ENCODE measurements around the gene ICAM1. TPM values are rescaled to one million over a fixed set of nuclear protein-coding genes. Genes with fewer than 3 reads are reported as not detected.
A peak's percentile ranks its signal among the peaks of the same experiment; 100 is the strongest.

ICAM1 gene
- total and polyA plus RNA-seq, 9 donors, result 12.1 to 116 (median 18.7) TPM

DNA sequence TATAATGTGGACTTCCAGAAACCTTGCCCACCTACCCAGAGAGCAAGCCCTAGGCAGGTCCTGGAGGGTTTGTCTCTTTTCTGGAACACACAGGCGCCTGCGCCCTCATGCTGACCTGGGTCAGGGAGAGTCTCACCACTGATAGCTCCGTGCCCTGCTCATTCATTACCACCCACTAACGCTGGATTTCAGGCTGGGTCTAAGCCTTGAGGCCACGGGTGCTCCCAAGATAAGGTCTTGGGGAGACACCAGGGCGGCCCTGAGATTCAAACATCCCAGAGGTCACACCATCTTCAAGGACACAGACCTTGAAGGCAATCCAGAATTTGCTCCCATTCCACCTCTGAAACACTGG is 44.9 kb upstream of the ICAM1 start:
- Histone ChIP-seq H3K4me1 (ENCODE audit: insufficient read depth) (peaks cover 10% of the 10 kb centered on the region), H3K4me3 (no peak overlapping the region), H3K36me3 (no peaks in the 10 kb centered on the region), H3K27ac (peak overlapping the region; percentile 69 to 81), H3K9me3 (no peaks in the 10 kb centered on the region), H3K27me3 (no peaks in the 10 kb centered on the region)
- TF ChIP-seq, protein P1, sequence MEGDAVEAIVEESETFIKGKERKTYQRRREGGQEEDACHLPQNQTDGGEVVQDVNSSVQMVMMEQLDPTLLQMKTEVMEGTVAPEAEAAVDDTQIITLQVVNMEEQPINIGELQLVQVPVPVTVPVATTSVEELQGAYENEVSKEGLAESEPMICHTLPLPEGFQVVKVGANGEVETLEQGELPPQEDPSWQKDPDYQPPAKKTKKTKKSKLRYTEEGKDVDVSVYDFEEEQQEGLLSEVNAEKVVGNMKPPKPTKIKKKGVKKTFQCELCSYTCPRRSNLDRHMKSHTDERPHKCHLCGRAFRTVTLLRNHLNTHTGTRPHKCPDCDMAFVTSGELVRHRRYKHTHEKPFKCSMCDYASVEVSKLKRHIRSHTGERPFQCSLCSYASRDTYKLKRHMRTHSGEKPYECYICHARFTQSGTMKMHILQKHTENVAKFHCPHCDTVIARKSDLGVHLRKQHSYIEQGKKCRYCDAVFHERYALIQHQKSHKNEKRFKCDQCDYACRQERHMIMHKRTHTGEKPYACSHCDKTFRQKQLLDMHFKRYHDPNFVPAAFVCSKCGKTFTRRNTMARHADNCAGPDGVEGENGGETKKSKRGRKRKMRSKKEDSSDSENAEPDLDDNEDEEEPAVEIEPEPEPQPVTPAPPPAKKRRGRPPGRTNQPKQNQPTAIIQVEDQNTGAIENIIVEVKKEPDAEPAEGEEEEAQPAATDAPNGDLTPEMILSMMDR (IDR thresholded peaks at IDR 0.05), result no peak
- TF ChIP-seq EP300 (IDR thresholded peaks at IDR 0.05) (no peak), POLR2A (IDR thresholded peaks at IDR 0.05) (no peak)
- peak in 4 of 5 donors; percentile 55 to 82 (median 62) for DNase-seq
- intact Hi-C loops (cut with DNase I), result loop anchor here in 1 of 4 donors (10.0 kb wide), 1 partner anchor 111 kb away; the partner anchor contains the start of genes EIF3G and P2RY11
- 10 to 26% (median 20%) methylated on average over 6 of the region's 6 CpGs for WGBS, 3 donors

DNA sequence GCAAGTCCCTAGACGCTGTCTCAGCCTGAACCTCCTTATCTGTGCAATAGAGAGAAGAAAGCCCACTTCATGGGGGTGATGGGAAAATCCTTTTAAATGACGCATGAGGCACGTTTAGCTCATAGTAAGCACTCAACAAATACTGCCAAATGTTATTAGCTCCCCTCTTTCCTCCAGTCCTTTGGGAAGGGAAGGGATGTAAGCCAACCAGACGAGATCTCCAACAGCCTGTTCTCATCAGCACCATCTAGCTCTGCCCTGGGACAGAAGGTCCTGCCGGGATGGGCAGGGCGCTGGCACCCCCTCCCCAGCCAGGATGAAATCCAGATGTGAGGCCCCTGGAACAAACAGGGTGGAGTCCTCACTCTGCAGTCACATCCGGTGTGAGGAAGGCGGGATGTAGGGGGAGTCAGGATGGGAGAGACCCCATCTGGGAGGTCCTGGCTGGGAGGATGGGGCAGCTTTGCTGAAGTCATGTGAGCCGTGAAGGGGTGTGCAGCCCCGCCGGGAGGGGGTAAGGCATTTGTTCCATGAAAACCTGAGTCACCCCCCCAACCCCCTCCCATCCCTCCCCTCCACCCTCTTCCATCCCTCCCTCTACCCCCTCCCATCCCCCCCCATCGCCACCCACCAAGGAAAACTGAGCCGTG is 44.4 kb upstream of the ICAM1 start:
- peak overlapping the region; percentile 15 for H3K4me3 ChIP-seq
- intact Hi-C loops (cut with DNase I), result loop anchor here in 1 of 4 donors (10.0 kb wide), 1 partner anchor 112 kb away; the partner anchor contains the start of genes EIF3G and P2RY11
- 7 to 10% (median 10%) methylated on average over 13 of the region's 13 CpGs for WGBS, 3 donors
- TF ChIP-seq EP300 (IDR thresholded peaks at IDR 0.05) (peak; percentile 77), POLR2A (IDR thresholded peaks at IDR 0.05) (no peak)
- TF ChIP-seq, protein P1 (IDR thresholded peaks at IDR 0.05), result no peak
- DNase-seq, result peak; percentile 82 to 93 (median 92)
- no peaks in the 10 kb centered on the region for H3K9me3 ChIP-seq
- no peaks in the 10 kb centered on the region for H3K36me3 ChIP-seq
- H3K27ac ChIP-seq, result peak overlapping the region; percentile 69 to 81
- H3K4me1 ChIP-seq (ENCODE audit: insufficient read depth), result peaks cover 10% of the 10 kb centered on the region
- no peaks in the 10 kb centered on the region for H3K27me3 ChIP-seq

DNA sequence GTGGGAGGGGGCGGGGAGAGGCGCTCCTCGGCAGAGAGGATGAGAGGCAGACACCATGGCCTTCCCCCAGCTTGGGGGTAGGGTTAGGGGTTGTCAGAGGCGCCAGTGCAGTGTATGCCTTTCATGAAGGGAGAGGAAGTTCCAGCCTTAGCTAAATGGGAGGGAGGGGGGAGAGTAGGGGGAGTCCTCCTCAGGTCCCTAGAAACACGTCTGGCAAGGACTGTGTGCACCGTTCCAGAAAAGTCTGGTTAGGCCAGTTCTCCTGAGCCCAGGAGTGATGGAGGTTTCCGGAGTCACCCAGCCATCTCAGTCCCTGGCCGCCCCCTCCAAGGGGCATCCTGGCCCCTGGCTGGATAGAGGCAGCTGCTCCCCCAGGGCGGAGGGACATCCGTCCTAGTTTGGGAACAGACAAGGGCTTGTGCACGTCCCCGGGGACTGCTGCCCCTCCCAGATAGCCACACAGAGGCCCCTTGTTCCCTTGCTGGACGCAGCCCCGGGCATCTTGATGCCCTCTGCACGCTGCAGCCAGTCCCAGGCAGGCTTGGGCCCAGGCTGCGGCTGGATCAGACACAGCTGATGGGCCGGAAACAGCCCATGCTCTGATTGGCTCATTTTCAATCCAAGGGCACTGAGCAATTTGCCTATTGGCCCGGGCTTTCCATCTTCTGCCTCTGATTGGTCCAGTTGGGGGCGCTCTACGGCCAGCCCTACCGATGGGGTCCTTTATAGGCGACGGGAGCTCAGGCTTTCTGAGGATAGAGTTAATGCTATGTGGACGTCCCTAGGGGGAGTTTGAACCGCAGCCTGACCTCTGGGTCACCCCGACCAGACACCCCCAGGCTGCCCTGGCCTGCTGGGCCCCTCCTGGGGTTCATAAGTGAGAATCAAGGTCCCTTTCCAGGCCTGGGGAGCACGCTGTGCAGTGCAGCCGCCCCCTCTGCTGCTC is 43.6 kb upstream of the ICAM1 start:
- H3K27ac ChIP-seq, result peak overlapping the region; percentile 69 to 81
- TF ChIP-seq, protein P1 (IDR thresholded peaks at IDR 0.05), result no peak
- TF ChIP-seq POLR2A (IDR thresholded peaks at IDR 0.05), result no peak
- no peak for TF ChIP-seq EP300 (IDR thresholded peaks at IDR 0.05)
- intact Hi-C loops (cut with DNase I), result loop anchor here in 1 of 4 donors (10.0 kb wide), 1 partner anchor 112 kb away; the partner anchor contains the start of genes EIF3G and P2RY11
- no peaks in the 10 kb centered on the region for H3K9me3 ChIP-seq
- H3K4me3 ChIP-seq, result peak overlapping the region; percentile 15
- WGBS, 3 donors, result 47 to 56% (median 50%) methylated on average over 26 to 28 of the region's 28 CpGs
- H3K4me1 ChIP-seq (ENCODE audit: insufficient read depth), result peaks cover 10% of the 10 kb centered on the region
- no peaks in the 10 kb centered on the region for H3K27me3 ChIP-seq
- peak in 4 of 5 donors; percentile 42 to 68 (median 51) for DNase-seq
- H3K36me3 ChIP-seq, result no peaks in the 10 kb centered on the region

DNA sequence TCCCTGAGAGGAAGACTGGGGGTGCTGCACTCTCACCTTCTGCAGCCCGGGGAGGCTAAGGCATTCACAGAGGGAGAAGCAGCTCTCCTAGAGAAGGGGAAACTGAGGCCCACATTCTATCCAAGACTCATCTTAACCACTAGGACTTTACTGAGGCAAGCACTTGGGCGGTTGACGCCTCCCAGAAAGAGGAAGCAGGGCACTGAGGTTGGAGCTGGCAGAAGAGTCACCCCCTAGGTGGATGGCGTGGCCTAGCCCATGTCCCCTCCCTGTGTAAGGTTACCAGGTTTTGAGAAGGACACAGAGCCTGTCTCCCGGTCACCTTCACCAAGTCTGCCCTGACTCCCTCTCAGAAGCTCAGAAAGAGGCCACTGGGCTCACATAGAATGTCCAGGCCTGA is 42.5 kb upstream of the ICAM1 start:
- intact Hi-C loops (cut with DNase I), result loop anchor here in 1 of 4 donors (10.0 kb wide), 1 partner anchor 114 kb away; the partner anchor contains the start of genes EIF3G and P2RY11
- H3K9me3 ChIP-seq, result no peaks in the 10 kb centered on the region
- H3K36me3 ChIP-seq, result no peaks in the 10 kb centered on the region
- peaks cover 10% of the 10 kb centered on the region for H3K4me1 ChIP-seq (ENCODE audit: insufficient read depth)
- no peak for DNase-seq
- TF ChIP-seq POLR2A (IDR thresholded peaks at IDR 0.05), result no peak
- TF ChIP-seq, protein P1 (IDR thresholded peaks at IDR 0.05), result no peak
- no peak for TF ChIP-seq EP300 (IDR thresholded peaks at IDR 0.05)
- H3K27me3 ChIP-seq, result no peaks in the 10 kb centered on the region
- H3K27ac ChIP-seq, result peak overlapping the region in 1 of 2 donors; percentile 55
- WGBS, 3 donors, result 77 to 88% (median 85%) methylated on average over 5 of the region's 5 CpGs
- H3K4me3 ChIP-seq, result no peak overlapping the region

Data from ovary (tissue), 9 donors.